Activated B cell treated with CpG ODN at 0.5 μM for 24 hours (primary cell): ENCODE data around the gene POLR3GL. TPM values are rescaled to one million over a fixed set of nuclear protein-coding genes. Genes with fewer than 3 reads are reported as not detected.
A peak's percentile ranks its signal among the peaks of the same experiment; 100 is the strongest.

ENCODE experiments used
- ATAC-seq: fragments of 200-7000 bp; cut with Tn5 transposase; one replicate; pipeline ENCODE4 v1.10.0; 2021; ENCODE audit warnings: low read depth, mild to moderate bottlenecking, moderate library complexity
- CTCF ChIA-PET: fragments of 350-600 bp; sonication (Branson Sonifier 250); formaldehyde crosslinking; loops from one replicate; lab custom pipeline; 2021; ENCODE audit warnings: antibody characterized with exemption; lab: Charles Lee
- POLR2A ChIA-PET: fragments of 350-600 bp; sonication (Branson Sonifier 250); formaldehyde crosslinking; loops from one replicate; lab custom pipeline; 2021; ENCODE audit warnings: antibody characterized with exemption; lab: Charles Lee
- DNase-seq: peaks from one replicate; pipeline ENCODE4 v3.0.0; 2022
- H3K27ac Mint-ChIP-seq: one replicate; pipeline ENCODE4 v1.8.0; 2020; ENCODE audit warnings: mixed read lengths
- H3K27me3 Mint-ChIP-seq: one replicate; pipeline ENCODE4 v1.8.0; 2021; ENCODE audit warnings: mixed read lengths
- H3K36me3 Mint-ChIP-seq: one replicate; pipeline ENCODE4 v1.8.0; 2021; ENCODE audit warnings: low read depth, mixed read lengths
- H3K4me1 Mint-ChIP-seq: one replicate; pipeline ENCODE4 v1.8.0; 2021; ENCODE audit warnings: mixed read lengths
- H3K4me3 Mint-ChIP-seq: one replicate; pipeline ENCODE4 v1.8.0; 2020; ENCODE audit warnings: mild to moderate bottlenecking, mixed read lengths
- H3K9me3 Mint-ChIP-seq: one replicate; pipeline ENCODE4 v1.8.0; 2020; ENCODE audit warnings: mixed read lengths
- intact Hi-C: fragments of 100-400 bp; cut with micrococcal nuclease; formaldehyde crosslinking; loops from one replicate; pipeline ENCODE4 v1.15.1; 2024
- total RNA-seq: library from RNA; stranded (reverse); gene quantifications from 2 replicates; pipeline ENCODE4 v1.2.3, GENCODE V29; 2022
- TF ChIP-seq, protein P1 (sequence below): fragments of 200-600 bp; IDR thresholded peaks from one replicate; pipeline ENCODE4 v1.8.0; 2022; ENCODE audit warnings: antibody characterized with exemption, mild to moderate bottlenecking

POLR3GL gene
- total RNA-seq, 1 donor from 2014 or later: 22.7 TPM

DNA sequence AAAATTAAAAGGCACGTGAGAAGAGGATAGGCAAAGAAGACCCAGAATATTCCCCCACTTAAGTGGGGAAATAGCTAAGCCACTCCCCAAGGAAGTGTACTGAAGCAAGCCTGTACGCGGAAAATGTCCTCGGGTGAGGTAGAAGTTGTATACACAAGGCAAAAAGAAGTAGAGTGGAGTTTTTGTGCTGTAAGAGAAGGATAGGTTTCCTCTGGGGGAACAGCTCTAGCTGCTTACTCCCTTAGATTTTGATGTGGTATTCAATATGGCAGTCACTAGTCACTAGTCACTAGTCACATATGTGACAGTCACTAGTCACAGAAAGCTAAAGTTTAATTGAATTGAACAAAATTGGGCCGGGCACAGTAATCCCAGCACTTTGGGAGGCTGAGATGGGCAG, 24.3 kb downstream of the POLR3GL start:
- intact Hi-C loops: loop anchor here (1.0 kb wide), 1 partner anchor 8 kb away; the partner anchor contains the start of gene TXNIP
- CTCF ChIA-PET: interaction anchor here (5.2 kb wide), 1 partner anchor 10 kb away, joined by 30 read pairs; no protein-coding TSS in a partner anchor
- POLR2A ChIA-PET: interaction anchor here (1.3 to 13.5 kb wide), 4 partner anchors 5 to 31 kb away, joined by 4 to 579 read pairs (median 294); partner anchors contain the start of genes LIX1L and TXNIP
- Mint-ChIP-seq H3K4me3 (no peak overlapping the region), H3K36me3 (peaks cover 23% of the 10 kb centered on the region), H3K9me3 (no peaks in the 10 kb centered on the region), H3K27ac (peak overlapping the region; percentile 75), H3K27me3 (no peaks in the 10 kb centered on the region), H3K4me1 (peaks cover 74% of the 10 kb centered on the region)
- ATAC-seq (no peak), DNase-seq (no peak)
- TF ChIP-seq, protein P1, sequence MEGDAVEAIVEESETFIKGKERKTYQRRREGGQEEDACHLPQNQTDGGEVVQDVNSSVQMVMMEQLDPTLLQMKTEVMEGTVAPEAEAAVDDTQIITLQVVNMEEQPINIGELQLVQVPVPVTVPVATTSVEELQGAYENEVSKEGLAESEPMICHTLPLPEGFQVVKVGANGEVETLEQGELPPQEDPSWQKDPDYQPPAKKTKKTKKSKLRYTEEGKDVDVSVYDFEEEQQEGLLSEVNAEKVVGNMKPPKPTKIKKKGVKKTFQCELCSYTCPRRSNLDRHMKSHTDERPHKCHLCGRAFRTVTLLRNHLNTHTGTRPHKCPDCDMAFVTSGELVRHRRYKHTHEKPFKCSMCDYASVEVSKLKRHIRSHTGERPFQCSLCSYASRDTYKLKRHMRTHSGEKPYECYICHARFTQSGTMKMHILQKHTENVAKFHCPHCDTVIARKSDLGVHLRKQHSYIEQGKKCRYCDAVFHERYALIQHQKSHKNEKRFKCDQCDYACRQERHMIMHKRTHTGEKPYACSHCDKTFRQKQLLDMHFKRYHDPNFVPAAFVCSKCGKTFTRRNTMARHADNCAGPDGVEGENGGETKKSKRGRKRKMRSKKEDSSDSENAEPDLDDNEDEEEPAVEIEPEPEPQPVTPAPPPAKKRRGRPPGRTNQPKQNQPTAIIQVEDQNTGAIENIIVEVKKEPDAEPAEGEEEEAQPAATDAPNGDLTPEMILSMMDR: no peak

DNA sequence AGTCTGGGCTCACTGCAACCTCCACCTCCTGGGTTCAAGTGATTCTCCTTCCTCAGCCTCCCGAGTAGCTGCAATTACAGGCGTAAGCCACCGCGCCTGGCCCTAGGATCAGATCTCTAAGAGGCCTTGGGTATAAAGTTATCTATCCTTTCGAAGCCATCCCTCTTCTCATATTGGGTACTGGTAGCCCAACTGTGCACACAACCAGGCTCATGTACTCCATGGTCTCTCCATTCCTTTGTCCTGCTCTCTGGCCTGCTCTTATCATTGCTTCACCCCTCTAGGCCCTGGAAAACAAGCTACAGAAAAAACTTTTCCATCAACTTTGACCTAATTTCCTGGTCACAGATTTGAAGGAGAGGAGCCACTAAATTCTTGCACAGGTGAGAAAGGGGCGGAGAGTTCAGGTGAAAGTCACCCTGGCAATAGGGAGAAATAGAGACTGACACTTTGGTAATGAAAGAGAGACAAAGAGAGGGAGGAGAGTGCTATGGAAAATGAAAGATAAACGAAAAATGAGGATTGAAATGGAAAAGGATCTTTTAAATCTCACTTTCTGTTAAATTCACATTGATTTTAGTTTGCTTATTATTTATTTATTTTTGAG, 25.9 kb downstream of the POLR3GL start:
- TF ChIP-seq, protein P1: no peak
- ChIA-PET CTCF (interaction anchor here (1.1 to 5.2 kb wide), 2 partner anchors 9 to 12 kb away, joined by 3 to 30 read pairs; no protein-coding TSS in a partner anchor), POLR2A (interaction anchor here (0.6 to 12.7 kb wide), 7 partner anchors 7 to 737 kb away, joined by 3 to 579 read pairs (median 4); partner anchors contain the start of genes ANKRD34A, PEX11B, POLR3GL and RBM8A)
- H3K9me3 Mint-ChIP-seq: no peaks in the 10 kb centered on the region
- ATAC-seq: no peak
- peak overlapping the region; percentile 61 for H3K27ac Mint-ChIP-seq
- peaks cover 39% of the 10 kb centered on the region for H3K36me3 Mint-ChIP-seq
- H3K27me3 Mint-ChIP-seq: no peaks in the 10 kb centered on the region
- H3K4me3 Mint-ChIP-seq: no peak overlapping the region
- intact Hi-C loops: no loop called here
- DNase-seq: no peak
- H3K4me1 Mint-ChIP-seq: peaks cover 73% of the 10 kb centered on the region

DNA sequence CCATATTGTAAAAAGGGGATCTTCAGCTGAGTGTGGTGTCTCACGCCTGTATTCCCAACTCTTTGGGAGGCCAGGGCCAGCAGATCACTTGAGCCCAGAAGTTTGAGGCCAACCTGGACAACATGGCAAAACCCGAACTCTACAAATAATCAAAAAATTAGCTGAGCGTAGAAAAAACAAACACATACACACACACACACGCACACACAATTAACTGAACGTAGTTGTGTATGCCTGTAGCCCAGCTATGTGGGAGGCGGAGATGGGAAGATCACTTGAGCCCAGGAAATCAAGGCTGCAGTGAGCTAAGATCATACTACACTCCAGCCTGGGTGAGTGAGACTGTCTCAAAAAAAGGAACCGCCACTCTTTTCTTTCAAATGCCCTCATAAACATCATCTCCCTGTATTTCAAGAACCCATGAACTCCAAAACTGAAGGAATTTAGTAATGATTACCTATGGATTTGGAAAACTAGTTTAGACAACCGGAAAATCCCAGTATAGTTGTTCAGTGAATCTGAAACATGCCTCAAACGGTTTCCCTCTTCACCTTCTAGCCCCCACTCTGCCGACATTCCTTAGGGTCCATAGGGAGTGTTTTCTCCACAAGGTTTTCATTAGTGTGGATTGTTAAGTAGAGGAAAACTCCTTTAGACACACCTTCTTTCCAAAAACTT, 27.4 kb downstream of the POLR3GL start:
- Mint-ChIP-seq H3K27ac (peak overlapping the region; percentile 71), H3K4me3 (peak overlapping the region; percentile 24), H3K36me3 (peaks cover 54% of the 10 kb centered on the region), H3K9me3 (no peaks in the 10 kb centered on the region), H3K4me1 (peaks cover 67% of the 10 kb centered on the region), H3K27me3 (no peaks in the 10 kb centered on the region)
- TF ChIP-seq, protein P1: no peak
- ChIA-PET CTCF (interaction anchor here (1.2 to 5.2 kb wide), 3 partner anchors 13 to 146 kb away, joined by 3 to 30 read pairs (median 4); partner anchors contain the start of gene NUDT17), POLR2A (interaction anchor here (0.6 to 12.7 kb wide), 9 partner anchors 9 to 133 kb away, joined by 3 to 579 read pairs (median 5); partner anchors contain the start of genes ANKRD34A, PEX11B, PIAS3 and POLR3GL)
- intact Hi-C loops: no loop called here
- ATAC-seq (no peak), DNase-seq (no peak)

DNA sequence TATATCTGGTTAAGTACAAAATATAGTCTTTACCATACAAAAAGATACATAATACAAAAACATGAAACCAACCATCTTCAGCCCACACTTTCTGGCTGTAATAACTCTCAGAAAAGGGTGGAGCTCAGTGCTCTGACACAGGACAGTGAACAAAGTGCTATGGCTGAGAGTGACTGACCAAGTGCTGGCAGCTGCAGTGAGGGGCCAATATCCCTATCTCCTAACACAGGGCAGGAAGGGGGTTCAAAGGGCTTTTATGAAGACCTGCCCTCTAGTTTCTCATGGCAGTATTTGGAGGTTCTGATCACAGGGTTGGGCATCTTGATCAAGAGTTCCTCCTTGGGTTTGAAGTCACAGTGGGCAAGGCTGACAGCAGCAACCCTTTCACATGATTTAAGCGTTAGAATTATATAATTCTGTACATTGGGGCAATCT, 28.0 kb downstream of the POLR3GL start:
- Mint-ChIP-seq H3K27ac (peak overlapping the region; percentile 71), H3K4me3 (peak overlapping the region; percentile 88), H3K9me3 (no peaks in the 10 kb centered on the region), H3K4me1 (peaks cover 70% of the 10 kb centered on the region), H3K27me3 (no peaks in the 10 kb centered on the region), H3K36me3 (peaks cover 54% of the 10 kb centered on the region)
- CTCF ChIA-PET: interaction anchor here (1.3 to 5.2 kb wide), 3 partner anchors 14 to 15 kb away, joined by 4 to 30 read pairs (median 4); no protein-coding TSS in a partner anchor
- intact Hi-C loops: no loop called here
- DNase-seq (no peak), ATAC-seq (no peak)
- POLR2A ChIA-PET: interaction anchor here (0.6 to 12.7 kb wide), 9 partner anchors 9 to 133 kb away, joined by 4 to 579 read pairs (median 5); partner anchors contain the start of genes ANKRD34A, PIAS3, POLR3GL and RBM8A
- TF ChIP-seq, protein P1: no peak
